HEK293 (cell line): Measurements from ENCODE around the gene OPCML.

ENCODE experiments used
- CTCF ChIA-PET: fragments of 350-600 bp; formaldehyde crosslinking; extraction: SDS; loops from one replicate; lab custom pipeline; 2021; ENCODE audit warnings: antibody characterized with exemption; lab: Yijun Ruan, JAX
- POLR2A ChIA-PET: fragments of 300-600 bp; formaldehyde crosslinking; extraction: SDS; loops from one replicate; lab custom pipeline; 2020; ENCODE audit warnings: antibody characterized with exemption, inconsistent platforms; lab: Yijun Ruan, JAX
- H3K27ac ChIP-seq: fragments of 200-500 bp; sonication (Bioruptor generic); 2 replicates; pipeline ENCODE4 v1.5.1; 2014; ENCODE audit warnings: low read depth, low read length, control low read depth, inconsistent platforms; ENCODE audit errors: extremely low read depth
- H3K36me3 ChIP-seq, 2 experiments: fragments of 200-500 bp in 1 of 2; sonication (Bioruptor generic) in 1 of 2; 1 replicate in 1 of 2; 2 replicates in 1 of 2; pipeline ENCODE4 v1.5.1; 2014 to 2017; ENCODE audit warnings: inconsistent platforms in 2 of 2, low read length in 2 of 2; ENCODE audit not compliant: control insufficient read depth in 2 of 2, insufficient read depth in 1 of 2
- H3K4me1 ChIP-seq: fragments of 200-500 bp; sonication (Bioruptor generic); 2 replicates; pipeline ENCODE4 v1.5.1; 2014; ENCODE audit warnings: mild to moderate bottlenecking, low read length, inconsistent platforms; ENCODE audit not compliant: control insufficient read depth, insufficient read depth
- H3K4me3 ChIP-seq: 2 replicates; pipeline ENCODE4 v1.5.1; 2011; ENCODE audit warnings: low read depth, mild to moderate bottlenecking, control low read depth, low read length, moderate library complexity
- H3K9me3 ChIP-seq: fragments of 200-500 bp; sonication (Bioruptor generic); 2 replicates; pipeline ENCODE4 v1.5.1; 2014; ENCODE audit warnings: low read depth, low read length, inconsistent platforms; ENCODE audit not compliant: control insufficient read depth, insufficient read depth
- BCL6B ChIP-seq: fragments of 450-650 bp; formaldehyde crosslinking; IDR thresholded peaks from 2 replicates; pipeline ENCODE4 v1.5.1; 2017; ENCODE audit warnings: missing biosample characterization, missing genetic modification characterization
- CTCF ChIP-seq: fragments of 450-650 bp; formaldehyde crosslinking; IDR thresholded peaks from 2 replicates; pipeline ENCODE4 v1.5.1; 2016; ENCODE audit warnings: missing biosample characterization, missing genetic modification characterization
- GLI4 ChIP-seq: fragments of 450-650 bp; formaldehyde crosslinking; IDR thresholded peaks from 2 replicates; pipeline ENCODE4 v1.5.1; 2016; ENCODE audit warnings: missing biosample characterization, missing genetic modification characterization
- HOXC10 ChIP-seq: sonication (generic); formaldehyde crosslinking; IDR thresholded peaks from 2 replicates; pipeline ENCODE4 v1.8.1; 2023; ENCODE audit warnings: mild to moderate bottlenecking, missing genetic modification reagents
- OSR2 ChIP-seq: fragments of 450-650 bp; formaldehyde crosslinking; IDR thresholded peaks from 2 replicates; pipeline ENCODE4 v1.5.1; 2016; ENCODE audit warnings: missing biosample characterization, missing genetic modification characterization
- SALL2 ChIP-seq: fragments of 450-650 bp; formaldehyde crosslinking; IDR thresholded peaks from 2 replicates; pipeline ENCODE4 v1.5.0; 2017; ENCODE audit warnings: missing biosample characterization, mild to moderate bottlenecking, missing genetic modification characterization, borderline replicate concordance
- TCF7L2 ChIP-seq: IDR thresholded peaks from 2 replicates; pipeline ENCODE4 v1.6.1; 2011; ENCODE audit warnings: low read depth, mild to moderate bottlenecking, inconsistent platforms, low read length, moderate library complexity, borderline replicate concordance
- TRIM28 ChIP-seq: IDR thresholded peaks from 2 replicates; pipeline ENCODE4 v1.6.1; 2011; ENCODE audit warnings: low read length, control low read depth, borderline replicate concordance
- ZNF114 ChIP-seq: fragments of 450-650 bp; formaldehyde crosslinking; IDR thresholded peaks from 2 replicates; pipeline ENCODE4 v1.5.0; 2017; ENCODE audit warnings: missing biosample characterization, missing genetic modification characterization
- ZNF140 ChIP-seq: fragments of 450-650 bp; formaldehyde crosslinking; IDR thresholded peaks from 2 replicates; pipeline ENCODE4 v1.5.1; 2016; ENCODE audit warnings: missing biosample characterization, missing genetic modification characterization
- ZNF157 ChIP-seq: fragments of 450-650 bp; formaldehyde crosslinking; IDR thresholded peaks from 2 replicates; pipeline ENCODE4 v1.5.1; 2016; ENCODE audit warnings: missing biosample characterization, missing genetic modification characterization
- ZNF174 ChIP-seq: fragments of 450-650 bp; formaldehyde crosslinking; IDR thresholded peaks from 2 replicates; pipeline ENCODE4 v1.5.0; 2017; ENCODE audit warnings: missing biosample characterization, mild to moderate bottlenecking, missing genetic modification characterization
- ZNF19 ChIP-seq: fragments of 450-650 bp; formaldehyde crosslinking; IDR thresholded peaks from 2 replicates; pipeline ENCODE4; 2016; ENCODE audit warnings: missing biosample characterization, missing genetic modification characterization, low read depth
- ZNF211 ChIP-seq: fragments of 450-650 bp; formaldehyde crosslinking; IDR thresholded peaks from 2 replicates; pipeline ENCODE4 v1.5.1; 2016; ENCODE audit warnings: low read depth, missing biosample characterization, missing genetic modification characterization
- ZNF433 ChIP-seq: fragments of 450-650 bp; formaldehyde crosslinking; IDR thresholded peaks from 2 replicates; pipeline ENCODE4 v1.5.1; 2016; ENCODE audit warnings: missing biosample characterization, missing genetic modification characterization, low read depth
- ZNF449 ChIP-seq: fragments of 450-650 bp; formaldehyde crosslinking; IDR thresholded peaks from 2 replicates; pipeline ENCODE4 v1.5.1; 2017; ENCODE audit warnings: missing biosample characterization, mild to moderate bottlenecking, missing genetic modification characterization, moderate library complexity
- ZNF473 ChIP-seq: fragments of 450-650 bp; formaldehyde crosslinking; IDR thresholded peaks from 2 replicates; pipeline ENCODE4 v1.5.1; 2017; ENCODE audit warnings: missing biosample characterization, missing genetic modification characterization
- ZNF544 ChIP-seq: fragments of 450-650 bp; formaldehyde crosslinking; IDR thresholded peaks from 2 replicates; pipeline ENCODE4 v1.5.0; 2017; ENCODE audit warnings: missing biosample characterization, missing genetic modification characterization
- ZNF560 ChIP-seq: fragments of 450-650 bp; formaldehyde crosslinking; IDR thresholded peaks from 2 replicates; pipeline ENCODE4 v1.5.1; 2017; ENCODE audit warnings: missing biosample characterization, missing genetic modification characterization, borderline replicate concordance
- ZNF596 ChIP-seq: fragments of 450-650 bp; IDR thresholded peaks from 2 replicates; pipeline ENCODE4 v1.5.0; 2018; ENCODE audit warnings: missing biosample characterization, mild to moderate bottlenecking, missing genetic modification characterization, moderate library complexity
- ZNF623 ChIP-seq: fragments of 450-650 bp; formaldehyde crosslinking; IDR thresholded peaks from 2 replicates; pipeline ENCODE4 v1.5.1; 2016; ENCODE audit warnings: missing biosample characterization, missing genetic modification characterization
- ZNF658 ChIP-seq: fragments of 450-650 bp; formaldehyde crosslinking; IDR thresholded peaks from 2 replicates; pipeline ENCODE4; 2016; ENCODE audit warnings: missing biosample characterization, missing genetic modification characterization
- ZNF768 ChIP-seq: fragments of 450-650 bp; formaldehyde crosslinking; IDR thresholded peaks from 2 replicates; pipeline ENCODE4 v1.5.1; 2018; ENCODE audit warnings: missing biosample characterization, mild to moderate bottlenecking, missing genetic modification characterization
- TF ChIP-seq, protein P1 (sequence below): fragments of 450-650 bp; formaldehyde crosslinking; IDR thresholded peaks from 2 replicates; pipeline ENCODE4 v1.5.1; 2016; ENCODE audit warnings: missing biosample characterization, missing genetic modification characterization
- TF ChIP-seq, protein P2 (sequence below): fragments of 450-650 bp; formaldehyde crosslinking; conservative IDR thresholded peaks from 2 replicates; pipeline ENCODE4 v1.5.1; 2016; ENCODE audit warnings: low read depth, missing biosample characterization, missing genetic modification characterization

OPCML gene

GRCh38 chr11:133408402-133408801 is 123.9 kb downstream of the OPCML start:
- no peak overlapping the region for H3K27ac ChIP-seq
- TF ChIP-seq ZNF658, result no peak
- TF ChIP-seq ZNF433, result no peak
- no peak for TF ChIP-seq ZNF560 (tag by site-specific recombination)
- no peak for TF ChIP-seq ZNF211 (tag by site-specific recombination)
- no peak for TF ChIP-seq ZNF140 (tag by site-specific recombination)
- no peak for TF ChIP-seq BCL6B (tag by site-specific recombination)
- no peak for TF ChIP-seq ZNF114 (tag by site-specific recombination)
- no peak for TF ChIP-seq ZNF449
- no peak for TF ChIP-seq TRIM28
- TF ChIP-seq CTCF (tag by site-specific recombination), result no peak
- TF ChIP-seq OSR2 (tag by site-specific recombination), result no peak
- TF ChIP-seq, all 188 proteins: peak for 0
- H3K4me1 ChIP-seq, result no peaks in the 10 kb centered on the region
- ChIA-PET POLR2A (no interaction called here), CTCF (interaction anchor here (0.5 kb wide), 1 partner anchor 44 kb away, joined by 4 read pairs; no protein-coding TSS in a partner anchor)
- H3K36me3 ChIP-seq, result no peaks in the 10 kb centered on the region
- H3K4me3 ChIP-seq, result no peak overlapping the region
- H3K9me3 ChIP-seq, result no peaks in the 10 kb centered on the region

DNA sequence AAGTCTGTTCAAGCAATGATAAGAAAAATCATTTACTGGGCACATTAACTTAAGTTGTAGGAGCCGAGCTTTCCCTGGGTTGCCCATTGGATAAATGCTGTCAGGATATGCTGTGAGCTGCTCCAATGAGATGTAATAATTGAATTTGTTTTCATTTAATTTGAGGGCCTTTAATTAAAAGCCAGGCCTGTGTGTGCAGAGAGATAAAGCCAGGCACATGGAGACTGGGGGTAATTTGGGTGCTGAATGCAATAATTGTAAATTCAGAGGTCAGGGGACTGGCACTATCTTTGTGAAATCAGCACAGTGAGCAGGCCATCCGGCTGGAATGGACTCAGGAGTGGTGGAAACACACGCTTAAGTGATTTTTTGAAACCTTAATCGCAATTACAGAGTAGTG is 125.8 kb downstream of the OPCML start:
- Histone ChIP-seq H3K9me3 (no peaks in the 10 kb centered on the region), H3K4me1 (no peaks in the 10 kb centered on the region), H3K27ac (no peak overlapping the region), H3K36me3 (no peaks in the 10 kb centered on the region), H3K4me3 (no peak overlapping the region)
- CTCF ChIA-PET, result no interaction called here
- no peak for TF ChIP-seq ZNF157
- no peak for TF ChIP-seq ZNF544 (tag by site-specific recombination)
- TF ChIP-seq, protein P1, sequence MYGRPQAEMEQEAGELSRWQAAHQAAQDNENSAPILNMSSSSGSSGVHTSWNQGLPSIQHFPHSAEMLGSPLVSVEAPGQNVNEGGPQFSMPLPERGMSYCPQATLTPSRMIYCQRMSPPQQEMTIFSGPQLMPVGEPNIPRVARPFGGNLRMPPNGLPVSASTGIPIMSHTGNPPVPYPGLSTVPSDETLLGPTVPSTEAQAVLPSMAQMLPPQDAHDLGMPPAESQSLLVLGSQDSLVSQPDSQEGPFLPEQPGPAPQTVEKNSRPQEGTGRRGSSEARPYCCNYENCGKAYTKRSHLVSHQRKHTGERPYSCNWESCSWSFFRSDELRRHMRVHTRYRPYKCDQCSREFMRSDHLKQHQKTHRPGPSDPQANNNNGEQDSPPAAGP (tag by site-specific recombination), result no peak
- no peak for TF ChIP-seq ZNF623 (tag by site-specific recombination)
- TF ChIP-seq TCF7L2, result no peak
- no peak for TF ChIP-seq ZNF596 (tag by site-specific recombination)
- POLR2A ChIA-PET, result no interaction called here

GRCh38 chr11:133403900-133404299 is 128.4 kb downstream of the OPCML start:
- Histone ChIP-seq H3K9me3 (no peaks in the 10 kb centered on the region), H3K4me3 (no peak overlapping the region), H3K4me1 (no peaks in the 10 kb centered on the region), H3K36me3 (no peaks in the 10 kb centered on the region), H3K27ac (no peak overlapping the region)
- CTCF ChIA-PET, result no interaction called here
- POLR2A ChIA-PET, result no interaction called here
- TF ChIP-seq ZNF19 (tag by site-specific recombination) (no peak), GLI4 (tag by site-specific recombination) (no peak), ZNF473 (no peak), HOXC10 (CRISPR knock-in tag) (no peak), ZNF768 (tag by site-specific recombination) (no peak), ZNF174 (tag by site-specific recombination) (no peak), SALL2 (no peak)
- TF ChIP-seq, protein P2, sequence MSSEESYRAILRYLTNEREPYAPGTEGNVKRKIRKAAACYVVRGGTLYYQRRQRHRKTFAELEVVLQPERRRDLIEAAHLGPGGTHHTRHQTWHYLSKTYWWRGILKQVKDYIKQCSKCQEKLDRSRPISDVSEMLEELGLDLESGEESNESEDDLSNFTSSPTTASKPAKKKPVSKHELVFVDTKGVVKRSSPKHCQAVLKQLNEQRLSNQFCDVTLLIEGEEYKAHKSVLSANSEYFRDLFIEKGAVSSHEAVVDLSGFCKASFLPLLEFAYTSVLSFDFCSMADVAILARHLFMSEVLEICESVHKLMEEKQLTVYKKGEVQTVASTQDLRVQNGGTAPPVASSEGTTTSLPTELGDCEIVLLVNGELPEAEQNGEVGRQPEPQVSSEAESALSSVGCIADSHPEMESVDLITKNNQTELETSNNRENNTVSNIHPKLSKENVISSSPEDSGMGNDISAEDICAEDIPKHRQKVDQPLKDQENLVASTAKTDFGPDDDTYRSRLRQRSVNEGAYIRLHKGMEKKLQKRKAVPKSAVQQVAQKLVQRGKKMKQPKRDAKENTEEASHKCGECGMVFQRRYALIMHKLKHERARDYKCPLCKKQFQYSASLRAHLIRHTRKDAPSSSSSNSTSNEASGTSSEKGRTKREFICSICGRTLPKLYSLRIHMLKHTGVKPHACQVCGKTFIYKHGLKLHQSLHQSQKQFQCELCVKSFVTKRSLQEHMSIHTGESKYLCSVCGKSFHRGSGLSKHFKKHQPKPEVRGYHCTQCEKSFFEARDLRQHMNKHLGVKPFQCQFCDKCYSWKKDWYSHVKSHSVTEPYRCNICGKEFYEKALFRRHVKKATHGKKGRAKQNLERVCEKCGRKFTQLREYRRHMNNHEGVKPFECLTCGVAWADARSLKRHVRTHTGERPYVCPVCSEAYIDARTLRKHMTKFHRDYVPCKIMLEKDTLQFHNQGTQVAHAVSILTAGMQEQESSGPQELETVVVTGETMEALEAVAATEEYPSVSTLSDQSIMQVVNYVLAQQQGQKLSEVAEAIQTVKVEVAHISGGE, result no peak
